HG03103 (cell line): ENCODE data around the gene TNFAIP1.
"Not testable (repeated sequence)": the region's sequence is repeated elsewhere in the genome, so short reads cannot be mapped to it uniquely, and the experiment has no call there.

Source experiments
- ATAC-seq: cut with Tn5 transposase; IDR thresholded peaks from one replicate; pipeline ENCODE4 v1.9.1; 2021; ENCODE audit warnings: low read depth; ENCODE audit not compliant: unreplicated experiment

Gene TNFAIP1

GRCh38 chr17:28335201-28335958 lies at the start of gene TNFAIP1, which contains the start of gene IFT20:
Gene TNFAIP1 (plus strand): TSS chr17:28335761. CDS start chr17:28339522, 3,761 bp downstream.
Gene IFT20 (minus strand): TSS chr17:28335472. CDS start chr17:28331985, 3,487 bp downstream.
- peak; percentile 90 for ATAC-seq

GRCh38 chr17:28285965-28286364 lies 49.6 kb upstream of the TNFAIP1 start:
- ATAC-seq, result no peak

DNA sequence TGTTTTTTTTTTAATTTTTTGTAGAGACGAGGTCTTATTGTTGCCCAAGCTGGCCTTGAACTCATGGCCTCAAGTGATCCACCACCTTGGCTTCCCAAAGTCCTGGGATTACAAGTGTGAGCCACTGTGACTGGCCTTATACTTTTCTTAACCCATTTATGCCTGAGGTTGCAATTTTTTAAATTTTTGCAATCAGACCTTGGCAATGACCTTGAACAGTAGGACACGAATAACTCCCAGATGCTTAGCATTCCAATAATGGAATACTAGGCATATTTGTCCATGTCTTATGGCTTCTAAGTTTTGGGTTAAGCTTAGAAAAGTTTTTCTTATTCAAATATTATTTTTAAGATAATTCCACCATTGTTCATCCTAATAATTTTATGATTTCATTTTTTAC lies 44.9 kb upstream of the TNFAIP1 start:
- ATAC-seq, result no peak

- ATAC-seq, result no peak
Observed at GRCh38 chr17:28291780-28292330, 43.7 kb upstream of the TNFAIP1 start.

DNA sequence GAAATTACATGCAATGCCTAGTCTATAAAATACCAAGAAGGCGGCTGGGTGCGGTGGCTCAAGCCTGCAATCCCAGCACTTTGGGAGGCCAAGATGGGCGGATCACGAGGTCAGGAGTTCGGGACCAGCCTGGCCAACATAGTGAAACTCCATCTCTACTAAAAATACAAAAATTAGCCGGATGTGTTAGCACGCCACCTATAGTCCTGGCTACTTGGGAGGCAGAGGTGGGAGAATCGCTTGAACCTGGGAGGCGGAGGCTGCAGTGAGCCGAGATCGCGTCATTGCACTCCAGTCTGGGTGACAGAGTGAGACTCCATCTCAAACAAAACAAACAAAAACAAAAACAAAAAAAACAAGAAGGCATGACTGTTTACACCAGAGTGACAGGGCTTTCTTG lies 42.7 kb upstream of the TNFAIP1 start:
- not testable (repeated sequence) for ATAC-seq

DNA sequence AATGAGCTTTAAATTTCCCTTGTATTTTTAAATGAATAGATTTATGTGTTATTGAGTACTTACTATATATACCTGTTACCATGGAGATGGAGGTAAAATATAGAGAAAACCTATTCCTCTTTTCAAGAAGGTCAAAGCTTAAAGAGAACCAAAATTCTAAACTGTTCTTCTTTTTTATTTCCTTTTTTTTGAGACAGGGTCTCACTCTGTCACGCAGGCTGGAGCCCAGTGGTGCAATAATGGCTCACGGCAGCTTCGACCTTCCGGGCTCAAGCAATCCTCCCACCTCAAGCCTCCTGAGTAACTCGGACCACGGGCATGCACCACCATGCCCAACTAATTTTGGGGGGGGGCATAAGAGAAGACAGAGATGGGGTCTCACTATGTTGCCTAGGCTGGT lies 41.6 kb upstream of the TNFAIP1 start:
- ATAC-seq, result no peak

- ATAC-seq, result no peak
Observed at GRCh38 chr17:28295677-28296578, 39.6 kb upstream of the TNFAIP1 start.

- no peak for ATAC-seq
Observed at GRCh38 chr17:28298449-28298848, 37.1 kb upstream of the TNFAIP1 start.

DNA sequence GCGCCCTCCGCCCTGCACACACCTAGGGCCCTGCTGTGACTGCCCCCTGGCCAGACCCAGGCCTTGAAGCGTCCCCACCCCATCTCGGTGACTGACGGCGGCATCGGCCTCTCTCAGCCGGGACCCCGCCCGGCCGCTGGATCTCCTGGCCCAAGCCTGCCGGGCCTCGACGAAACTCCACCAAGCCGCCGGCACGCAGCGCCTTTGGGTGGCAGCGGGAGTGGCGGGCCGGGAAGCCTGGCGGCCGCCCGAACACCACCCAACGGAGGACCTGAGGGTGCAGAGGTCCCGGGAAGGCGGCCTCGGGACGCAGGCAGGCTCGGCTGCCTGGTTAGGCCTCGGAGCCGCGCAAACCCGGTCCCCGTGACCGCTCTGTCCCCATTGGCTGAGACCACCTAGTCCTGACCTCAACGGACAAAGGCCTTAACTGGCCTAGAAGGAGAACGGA lies 28.6 kb upstream of the TNFAIP1 start:
- no peak for ATAC-seq

DNA sequence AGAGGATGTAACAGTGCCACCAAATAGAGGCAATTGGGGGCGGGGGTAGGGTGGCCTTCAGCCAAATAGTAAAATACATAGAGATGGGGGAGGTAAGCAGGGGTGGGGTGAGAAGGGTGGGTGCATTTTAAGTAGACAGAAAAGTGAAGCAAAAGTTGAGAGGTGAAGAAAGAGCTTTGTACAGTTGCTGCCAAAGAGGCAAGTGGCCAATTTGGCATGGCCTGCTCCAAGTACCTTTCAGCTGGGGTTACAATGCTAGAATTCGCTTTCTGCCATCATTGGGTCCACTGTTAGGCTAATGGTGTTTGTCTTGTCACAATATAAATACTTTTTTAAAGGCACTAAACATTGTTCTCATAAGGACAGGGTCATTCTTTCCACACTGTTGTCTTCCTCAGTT lies 21.7 kb upstream of the TNFAIP1 start:
- no peak for ATAC-seq

DNA sequence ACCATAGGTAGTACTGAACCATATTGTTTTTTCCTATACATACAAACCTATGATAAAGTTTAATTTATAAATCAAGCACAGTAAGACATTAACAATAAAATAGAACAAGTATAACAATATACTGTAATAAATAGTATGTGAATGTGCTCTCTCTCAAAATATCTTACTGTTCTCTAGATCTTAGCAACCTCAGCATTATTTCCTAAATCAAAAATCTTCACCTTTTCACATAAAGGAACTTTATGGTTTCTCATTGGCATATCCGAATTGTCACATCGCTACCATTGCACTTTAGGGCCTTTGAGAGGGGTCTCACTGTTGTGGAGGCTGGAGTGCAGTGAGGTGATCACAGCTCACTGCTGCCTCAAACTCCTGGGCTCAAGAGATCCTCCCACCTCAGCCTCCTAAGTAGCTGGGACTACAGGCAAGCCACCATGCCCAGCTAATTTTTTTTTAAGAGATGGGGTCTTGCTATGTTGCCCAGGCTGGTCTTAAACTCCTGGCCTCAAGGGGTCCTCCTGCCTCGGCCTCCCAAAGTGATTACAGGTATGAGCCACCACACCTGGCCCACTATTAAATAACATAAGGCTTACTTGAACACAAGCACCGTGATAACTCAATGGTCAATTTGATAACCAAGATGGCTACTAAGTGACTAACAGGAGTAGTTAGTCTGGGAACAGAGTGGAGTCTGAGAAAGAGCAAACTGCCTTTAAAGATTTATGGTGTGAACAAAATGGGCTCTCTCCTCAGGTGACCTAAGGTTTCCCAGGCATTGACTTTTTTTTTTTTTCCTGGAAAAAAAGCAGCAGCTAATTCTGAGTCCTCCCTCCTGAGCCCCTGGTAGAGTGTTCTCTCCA lies 19.5 kb upstream of the TNFAIP1 start:
- no peak for ATAC-seq

DNA sequence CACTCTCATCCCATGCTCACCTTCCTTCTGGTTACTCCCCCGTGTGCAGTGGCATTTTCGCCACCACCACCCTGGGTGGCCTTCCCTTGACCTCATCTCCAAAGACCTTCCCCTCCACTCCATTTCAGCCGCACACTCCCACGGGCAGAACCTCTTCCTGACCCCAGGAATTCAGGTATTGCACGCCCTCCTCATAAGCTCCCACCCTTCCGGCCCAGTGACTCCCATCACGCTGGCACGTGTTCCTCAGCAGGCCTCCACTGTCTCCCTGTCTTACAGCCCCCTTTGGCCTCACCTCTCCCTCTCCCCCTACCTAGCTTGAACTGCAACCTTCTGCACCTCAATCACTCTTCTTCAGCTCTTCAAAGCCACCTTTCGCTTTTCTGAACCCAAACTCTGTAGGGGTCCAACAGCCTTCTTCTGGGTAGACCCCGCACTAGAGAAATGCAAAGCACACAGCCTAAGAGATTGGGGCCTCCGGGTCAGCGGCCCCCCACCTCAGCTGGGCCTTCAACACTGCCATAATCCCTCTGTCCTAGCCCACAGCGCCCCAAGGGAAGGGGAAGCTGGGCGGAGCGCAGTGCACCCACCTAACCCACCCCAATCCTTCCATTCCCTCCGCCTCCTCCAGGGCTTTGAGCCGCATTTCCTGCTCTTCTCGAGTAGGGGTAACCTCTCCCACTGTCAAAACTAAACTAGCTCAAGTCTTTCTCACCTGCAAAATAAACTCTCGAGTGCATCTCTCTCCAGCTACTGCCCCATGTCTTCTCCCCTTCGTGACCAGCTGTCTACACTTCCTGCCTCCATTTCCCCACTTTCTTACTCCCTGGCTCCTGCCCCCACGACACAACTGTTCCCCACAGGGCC lies 18.2 kb upstream of the TNFAIP1 start:
- no peak for ATAC-seq

DNA sequence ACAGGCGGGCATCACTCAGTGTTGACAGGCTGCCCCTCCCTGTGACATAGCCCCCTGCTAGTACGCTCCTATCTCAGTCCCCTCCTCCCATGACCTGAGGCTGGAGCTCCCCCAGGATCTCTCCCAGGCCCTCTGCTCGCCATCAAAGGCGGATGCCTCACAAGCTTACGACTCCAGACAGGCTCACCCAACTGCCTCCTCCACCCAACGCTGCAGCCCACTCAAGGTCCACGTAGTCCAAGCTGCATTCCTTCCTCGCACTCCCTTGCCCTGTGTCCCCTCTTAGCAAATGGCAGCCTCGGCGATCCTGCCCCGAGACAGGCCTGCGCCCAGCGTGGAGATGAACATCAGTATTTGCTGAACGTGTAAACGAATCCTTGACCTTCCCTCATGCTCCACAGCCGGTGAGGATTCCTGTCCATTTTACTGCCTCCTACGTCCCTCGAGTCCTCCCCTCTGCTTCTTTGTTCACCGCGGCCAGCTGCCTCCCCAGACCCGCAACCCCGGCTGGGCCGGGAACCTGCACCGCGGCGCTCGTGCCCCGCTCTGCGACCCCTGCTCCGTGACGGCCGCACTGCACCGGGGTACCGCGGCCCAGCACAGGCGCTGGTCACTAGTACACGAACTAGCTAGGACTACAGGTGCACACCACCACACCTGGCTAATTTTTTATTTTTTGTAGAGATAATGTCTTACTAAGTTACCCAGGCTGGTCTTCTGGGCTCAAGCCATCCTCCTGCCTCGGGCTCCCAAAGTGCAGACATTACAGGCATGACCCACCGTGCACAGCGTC lies 17.4 kb upstream of the TNFAIP1 start:
- no peak for ATAC-seq

- ATAC-seq, result peak; percentile 86
Observed at GRCh38 chr17:28318759-28319597, 16.6 kb upstream of the TNFAIP1 start, which contains the start of gene TMEM97. Gene TMEM97 (plus strand): TSS chr17:28319200. CDS start chr17:28319240, 40 bp downstream.

DNA sequence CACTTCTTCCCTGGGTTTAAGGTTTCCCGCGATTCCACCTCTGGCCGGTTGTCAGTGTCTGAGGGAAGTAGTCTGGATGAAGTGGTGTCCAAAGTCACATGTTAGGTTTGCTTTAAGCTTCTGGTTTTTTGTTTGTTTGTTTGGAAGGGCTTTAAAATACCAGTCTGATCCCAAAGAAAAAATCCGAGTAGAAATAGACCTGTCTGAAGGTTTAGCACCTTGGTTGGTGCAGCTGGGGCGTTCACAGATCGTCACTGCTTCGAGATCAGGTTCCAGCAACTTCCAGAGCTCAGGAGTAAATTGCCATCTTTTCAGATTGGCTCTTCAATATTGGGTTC lies 16.0 kb upstream of the TNFAIP1 start:
- ATAC-seq, result no peak

DNA sequence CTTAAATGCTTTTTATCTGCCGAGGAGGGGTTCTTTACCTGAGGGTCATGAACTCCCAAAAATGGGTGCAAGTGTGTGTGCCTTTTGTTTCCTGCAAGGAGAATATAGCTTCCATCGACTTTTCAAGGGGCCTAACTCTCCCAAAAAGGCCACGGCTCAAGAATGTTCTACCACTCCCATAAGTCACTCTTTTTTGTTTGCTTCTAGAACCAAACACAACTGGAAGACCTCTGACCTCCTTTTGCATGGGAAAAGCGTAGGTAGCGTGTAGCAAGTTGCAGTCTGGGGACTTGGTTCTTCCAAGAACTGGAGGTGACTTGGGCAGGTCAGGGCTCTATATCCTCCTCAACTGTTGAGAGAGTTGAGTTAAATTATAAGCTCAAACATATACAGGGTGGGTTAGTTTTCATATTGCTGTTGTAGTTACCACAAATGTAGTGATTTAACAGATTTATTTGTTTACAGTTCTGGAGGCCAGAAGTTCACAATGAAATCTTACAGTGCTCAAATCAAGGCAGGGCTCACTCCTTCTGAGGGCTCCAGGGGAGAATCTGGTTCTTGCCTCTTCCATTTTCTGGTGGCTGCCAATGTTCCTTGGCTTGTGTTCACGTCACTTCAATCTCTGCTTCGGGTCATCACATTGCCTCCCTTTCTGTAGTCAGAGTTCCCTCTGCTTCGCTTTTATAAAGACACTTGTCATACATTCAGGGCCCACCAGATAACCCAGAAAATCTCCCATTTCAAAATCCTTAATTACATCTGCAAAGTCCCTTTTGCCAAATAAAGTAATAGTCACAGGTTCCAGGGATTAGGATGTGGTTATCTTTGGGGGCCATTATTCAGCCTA lies 15.1 kb upstream of the TNFAIP1 start:
- ATAC-seq, result no peak

- no peak for ATAC-seq
Observed at GRCh38 chr17:28324267-28324745, 11.3 kb upstream of the TNFAIP1 start.
